Head of caudate nucleus (tissue), 42 donors: ENCODE measurements around the gene CLIC1.

Experiments used
- DNase-seq, 42 donors: peaks; one replicate each; pipeline versions ENCODE4 v3.0.0 to v3.0.0-alpha.2; 2020 to 2021; ENCODE audit warnings: mixed read lengths in 7 of 42
- intact Hi-C: fragments of 100-400 bp; cut with DNase I; formaldehyde crosslinking; loops from one replicate; pipeline ENCODE4 v1.15.0; 2022

Gene CLIC1

GRCh38 chr6:31736021-31736767, at the start of gene CLIC1:
CLIC1 (minus strand) TSS chr6:31736530; CDS start chr6:31736300, 230 bp downstream.
- peak in 20 of 42 donors; percentile 20 to 64 (median 40) for DNase-seq
- intact Hi-C loops, result loop anchor here (5.0 kb wide), 1 partner anchor 61 kb away; the partner anchor contains the start of gene VARS1

- intact Hi-C loops, result no loop called here
- DNase-seq, result no peak
Observed at GRCh38 chr6:31785475-31785874, 49.1 kb upstream of the CLIC1 start.

GRCh38 chr6:31784098-31784925, 48.0 kb upstream of the CLIC1 start:
- intact Hi-C loops, result no loop called here
- DNase-seq, result peak in 1 of 42 donors; percentile 32

GRCh38 chr6:31782126-31782855, 46.0 kb upstream of the CLIC1 start:
- intact Hi-C loops, result no loop called here
- no peak for DNase-seq

- DNase-seq, result no peak
Observed at GRCh38 chr6:31781244-31782125, 45.2 kb upstream of the CLIC1 start.

GRCh38 chr6:31780507-31781243, 44.3 kb upstream of the CLIC1 start:
- no peak for DNase-seq
- intact Hi-C loops, result no loop called here

More at GRCh38 chr6:31781244-31782125, 45.2 kb upstream of the CLIC1 start:
- intact Hi-C loops, result no loop called here

GRCh38 chr6:31779908-31780307, 43.6 kb upstream of the CLIC1 start:
- no peak for DNase-seq
- intact Hi-C loops, result no loop called here

GRCh38 chr6:31778999-31779885, 42.9 kb upstream of the CLIC1 start:
- intact Hi-C loops, result no loop called here
- DNase-seq, result no peak

GRCh38 chr6:31778193-31778592, 41.9 kb upstream of the CLIC1 start:
- intact Hi-C loops, result no loop called here
- DNase-seq, result no peak

- DNase-seq, result no peak
- intact Hi-C loops, result no loop called here
Observed at GRCh38 chr6:31777667-31778050, 41.3 kb upstream of the CLIC1 start.

GRCh38 chr6:31776989-31777666, 40.8 kb upstream of the CLIC1 start, which contains the start of gene VWA7:
VWA7 (minus strand) TSS chr6:31777328; CDS start chr6:31776779, 549 bp downstream.
- intact Hi-C loops, result no loop called here
- DNase-seq, result peak; percentile 44 to 90 (median 71)

- DNase-seq, result peak in 29 of 42 donors; percentile 18 to 73 (median 49)
- intact Hi-C loops, result no loop called here
Observed at GRCh38 chr6:31776485-31776988, 40.2 kb upstream of the CLIC1 start.

- DNase-seq, result no peak
- intact Hi-C loops, result no loop called here
Observed at GRCh38 chr6:31775633-31776484, 39.5 kb upstream of the CLIC1 start.

- intact Hi-C loops, result no loop called here
- no peak for DNase-seq
Observed at GRCh38 chr6:31775184-31775583, 38.9 kb upstream of the CLIC1 start.

GRCh38 chr6:31771992-31772358, 35.6 kb upstream of the CLIC1 start:
- intact Hi-C loops, result no loop called here
- peak in 16 of 42 donors; percentile 18 to 64 (median 40) for DNase-seq
